HepG2 (cell line): ENCODE results near the gene CBLN3. TPM values are rescaled to one million over a fixed set of nuclear protein-coding genes. Genes with fewer than 3 reads are reported as not detected.
A peak's percentile ranks its signal among the peaks of the same experiment; 100 is the strongest.

Source experiments
- ADNP ChIP-seq: sonication (generic); formaldehyde crosslinking; IDR thresholded peaks from 2 replicates; pipeline ENCODE4 v1.4.0; 2020; ENCODE audit warnings: missing genetic modification reagents
- AGO2 ChIP-seq: fragments of 200-400 bp; formaldehyde crosslinking; optimal IDR thresholded peaks from 2 replicates; pipeline ENCODE3; 2017; ENCODE audit warnings: mild to moderate bottlenecking, low read depth, low read length, moderate library complexity
- DPF2 ChIP-seq: sonication (generic); formaldehyde crosslinking; IDR thresholded peaks from 2 replicates; pipeline ENCODE4 v1.4.0; 2020; ENCODE audit warnings: mild to moderate bottlenecking, low read depth, missing genetic modification reagents, borderline replicate concordance
- DR1 ChIP-seq: sonication (generic); formaldehyde crosslinking; IDR thresholded peaks from 2 replicates; pipeline ENCODE4 v1.8.0; 2021; ENCODE audit warnings: mild to moderate bottlenecking, missing genetic modification reagents, inconsistent platforms
- ELF3 ChIP-seq: IDR thresholded peaks from 2 replicates; pipeline ENCODE4 v1.6.1; 2016; ENCODE audit warnings: missing genetic modification reagents, missing compliant biosample characterization
- ETV6 ChIP-seq: sonication (generic); formaldehyde crosslinking; conservative IDR thresholded peaks from 2 replicates; pipeline ENCODE4 v1.4.0; 2020; ENCODE audit warnings: missing genetic modification reagents
- FIP1L1 ChIP-seq: fragments of 200-400 bp; formaldehyde crosslinking; IDR thresholded peaks from 2 replicates; pipeline ENCODE4 v1.6.1; 2018; ENCODE audit warnings: low read depth, mild to moderate bottlenecking, low read length, moderate library complexity, borderline replicate concordance; ENCODE audit not compliant: insufficient read depth
- FOXM1 ChIP-seq: sonication (generic); formaldehyde crosslinking; IDR thresholded peaks from 2 replicates; pipeline ENCODE4 v1.5.0; 2020; ENCODE audit warnings: missing genetic modification reagents
- HNRNPK ChIP-seq: fragments of 200-400 bp; formaldehyde crosslinking; IDR thresholded peaks from 2 replicates; pipeline ENCODE4 v1.6.1; 2018; ENCODE audit warnings: low read length, low read depth, moderate library complexity, mild to moderate bottlenecking; ENCODE audit not compliant: poor library complexity, severe bottlenecking
- KDM2A ChIP-seq: sonication (generic); formaldehyde crosslinking; IDR thresholded peaks from 2 replicates; pipeline ENCODE4 v1.4.0; 2020; ENCODE audit warnings: low read depth, missing genetic modification reagents, borderline replicate concordance
- KMT2B ChIP-seq: IDR thresholded peaks from 2 replicates; pipeline ENCODE4 v1.6.1; 2016; ENCODE audit warnings: missing genetic modification reagents, missing compliant biosample characterization
- MBD4 ChIP-seq: IDR thresholded peaks from 2 replicates; pipeline ENCODE4 v1.6.1; 2012; ENCODE audit warnings: low read length, inconsistent platforms, borderline replicate concordance
- NFKBIZ ChIP-seq: IDR thresholded peaks from 2 replicates; pipeline ENCODE4 v1.6.1; 2018; ENCODE audit warnings: missing genetic modification reagents, missing compliant biosample characterization
- NONO ChIP-seq, 2 experiments: fragments of 450-650 bp in 1 of 2; sonication (generic) in 1 of 2; formaldehyde crosslinking in 1 of 2; IDR thresholded peaks in 1 of 2; conservative IDR thresholded peaks in 1 of 2; 2 replicates each; pipeline versions ENCODE4 v1.6.1 to v1.8.0; 2017 to 2022; ENCODE audit warnings: mild to moderate bottlenecking in 1 of 2, missing genetic modification reagents in 1 of 2, moderate library complexity in 1 of 2
- NR2F2 ChIP-seq: IDR thresholded peaks from 2 replicates; pipeline ENCODE4 v1.6.1; 2012; ENCODE audit warnings: low read depth, inconsistent platforms, borderline replicate concordance
- PHF5A ChIP-seq: IDR thresholded peaks from one replicate; pipeline ENCODE4 v1.6.1; 2018; ENCODE audit warnings: low read depth, missing genetic modification reagents; ENCODE audit not compliant: unreplicated experiment
- RARG ChIP-seq: sonication (generic); formaldehyde crosslinking; IDR thresholded peaks from 2 replicates; pipeline ENCODE4 v1.4.0; 2020; ENCODE audit warnings: low read depth, mild to moderate bottlenecking, missing genetic modification reagents
- RCOR2 ChIP-seq: IDR thresholded peaks from 2 replicates; pipeline ENCODE4 v1.6.1; 2016; ENCODE audit warnings: missing biosample characterization, missing genetic modification reagents
- RFX1 ChIP-seq: fragments of 450-650 bp; IDR thresholded peaks from 2 replicates; pipeline ENCODE4 v1.6.1; 2017
- SKI ChIP-seq: fragments of 450-650 bp; IDR thresholded peaks from one replicate; pipeline ENCODE4 v1.6.1; 2018; ENCODE audit warnings: mild to moderate bottlenecking; ENCODE audit not compliant: partially characterized antibody
- SNAI1 ChIP-seq: sonication (generic); formaldehyde crosslinking; IDR thresholded peaks from 2 replicates; pipeline ENCODE4 v1.5.0; 2020; ENCODE audit warnings: mild to moderate bottlenecking, missing genetic modification reagents, borderline replicate concordance
- USF2 ChIP-seq, 2 experiments: sonication (generic) in 1 of 2; formaldehyde crosslinking in 1 of 2; IDR thresholded peaks; 2 replicates each; pipeline versions ENCODE4 v1.5.1 to v1.6.1; 2011 to 2020; ENCODE audit warnings: borderline replicate concordance in 1 of 2, low read depth in 1 of 2, low read length in 1 of 2, mild to moderate bottlenecking in 1 of 2, missing genetic modification reagents in 1 of 2, moderate library complexity in 1 of 2
- ZBTB21 ChIP-seq: sonication (generic); formaldehyde crosslinking; IDR thresholded peaks from 2 replicates; pipeline ENCODE4 v1.4.0; 2020; ENCODE audit warnings: missing genetic modification reagents
- ZBTB7B ChIP-seq: sonication (generic); formaldehyde crosslinking; IDR thresholded peaks from 2 replicates; pipeline ENCODE4 v1.4.0; 2020; ENCODE audit warnings: missing genetic modification reagents
- ZNF256 ChIP-seq: sonication (generic); formaldehyde crosslinking; conservative IDR thresholded peaks from 2 replicates; pipeline ENCODE4 v1.4.0; 2020; ENCODE audit warnings: missing genetic modification reagents
- ZNF431 ChIP-seq: sonication (generic); formaldehyde crosslinking; IDR thresholded peaks from 2 replicates; pipeline ENCODE4 v1.9.0; 2022; ENCODE audit warnings: missing genetic modification reagents, low read depth, mild to moderate bottlenecking, borderline replicate concordance
- polyA plus RNA-seq, 8 experiments: library from polyadenylated mRNA; depleted of rRNA in 3 of 8; stranded (reverse) in 7 of 8; unstranded in 1 of 8; fragments of >200 nt; fragmentation: Illumina TruSeq in 4 of 8; extraction: Trizol in 4 of 8; gene quantifications; 2 replicates each; pipeline versions ENCODE4 v1.2.1 to v1.2.3, GENCODE V29; 2011 to 2016; ENCODE audit warnings: low read depth in 4 of 8, missing spikeins in 1 of 8, mixed read lengths in 1 of 8; ENCODE audit not compliant: insufficient read depth in 1 of 8
- total RNA-seq, 5 experiments: library from RNA; depleted of rRNA; stranded (reverse); fragments of >200 nt; fragmentation: Illumina TruSeq; extraction: Trizol; gene quantifications; 2 replicates each; pipeline ENCODE4 v1.2.3, GENCODE V29; 2016; ENCODE audit warnings: low read depth in 1 of 5
- TF ChIP-seq, protein P1 (sequence below): sonication (generic); formaldehyde crosslinking; IDR thresholded peaks from 2 replicates; pipeline ENCODE4 v1.4.0; 2020; ENCODE audit warnings: mild to moderate bottlenecking, missing genetic modification reagents

The CBLN3 gene
- total and polyA plus RNA-seq, 2 of the 13 experiments (the other 11 are each of a cell fraction or from before 2014, with no cell fraction given), result 0.66 to 0.98 TPM

DNA sequence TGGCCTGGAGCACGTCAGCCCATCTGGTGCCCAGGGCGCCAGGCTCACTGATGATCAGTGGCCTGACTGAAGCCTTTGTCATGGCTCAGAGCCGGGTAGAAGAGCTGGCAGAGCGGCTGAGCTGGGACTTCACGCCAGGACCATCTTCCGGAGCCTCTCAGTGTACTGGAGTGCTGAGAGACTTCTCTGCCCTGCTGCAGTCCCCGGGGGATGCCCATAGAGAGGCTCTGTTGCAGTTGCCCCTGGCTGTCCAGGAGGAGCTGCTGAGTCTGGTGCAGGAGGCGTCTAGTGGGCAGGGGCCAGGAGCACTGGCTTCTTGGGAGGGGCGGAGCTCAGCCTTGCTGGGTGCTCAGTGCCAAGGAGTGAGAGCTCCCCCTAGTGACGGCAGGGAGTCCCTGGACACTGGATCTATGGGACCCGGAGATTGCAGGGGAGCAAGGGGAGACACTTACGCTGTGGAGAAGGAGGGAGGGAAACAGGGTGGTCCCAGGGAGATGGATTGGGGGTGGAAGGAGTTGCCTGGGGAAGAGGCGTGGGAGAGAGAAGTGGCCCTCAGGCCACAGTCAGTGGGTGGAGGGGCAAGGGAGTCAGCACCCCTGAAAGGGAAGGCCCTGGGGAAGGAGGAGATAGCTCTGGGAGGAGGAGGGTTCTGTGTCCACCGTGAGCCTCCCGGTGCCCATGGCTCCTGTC is 2.2 kb upstream of the CBLN3 start (continued):
- TF ChIP-seq, protein P1, sequence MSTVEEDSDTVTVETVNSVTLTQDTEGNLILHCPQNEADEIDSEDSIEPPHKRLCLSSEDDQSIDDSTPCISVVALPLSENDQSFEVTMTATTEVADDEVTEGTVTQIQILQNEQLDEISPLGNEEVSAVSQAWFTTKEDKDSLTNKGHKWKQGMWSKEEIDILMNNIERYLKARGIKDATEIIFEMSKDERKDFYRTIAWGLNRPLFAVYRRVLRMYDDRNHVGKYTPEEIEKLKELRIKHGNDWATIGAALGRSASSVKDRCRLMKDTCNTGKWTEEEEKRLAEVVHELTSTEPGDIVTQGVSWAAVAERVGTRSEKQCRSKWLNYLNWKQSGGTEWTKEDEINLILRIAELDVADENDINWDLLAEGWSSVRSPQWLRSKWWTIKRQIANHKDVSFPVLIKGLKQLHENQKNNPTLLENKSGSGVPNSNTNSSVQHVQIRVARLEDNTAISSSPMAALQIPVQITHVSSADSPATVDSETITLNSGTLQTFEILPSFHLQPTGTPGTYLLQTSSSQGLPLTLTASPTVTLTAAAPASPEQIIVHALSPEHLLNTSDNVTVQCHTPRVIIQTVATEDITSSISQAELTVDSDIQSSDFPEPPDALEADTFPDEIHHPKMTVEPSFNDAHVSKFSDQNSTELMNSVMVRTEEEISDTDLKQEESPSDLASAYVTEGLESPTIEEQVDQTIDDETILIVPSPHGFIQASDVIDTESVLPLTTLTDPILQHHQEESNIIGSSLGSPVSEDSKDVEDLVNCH (CRISPR knock-in tag), result no peak
- TF ChIP-seq FOXM1 (CRISPR knock-in tag) (no peak), HNRNPK (no peak), ZBTB7B (peak; percentile 78; the same call in 1 of the 2 replicates), AGO2 (peak; percentile 55), ADNP (CRISPR knock-in tag) (peak; percentile 63; the same call in 1 of the 2 replicates), PHF5A (CRISPR knock-in tag) (peak; percentile 84), RFX1 (no peak), RARG (no peak), RCOR2 (CRISPR knock-in tag) (peak; percentile 48; the same call in 1 of the 2 replicates), SNAI1 (CRISPR knock-in tag) (no peak), ELF3 (CRISPR knock-in tag) (peak; percentile 26; the same call in 1 of the 2 replicates), NONO (IDR thresholded peaks at IDR 0.05) (no peak), NONO (CRISPR knock-in tag; conservative IDR thresholded peaks at IDR 0.05) (peak; percentile 96), NR2F2 (no peak), NFKBIZ (CRISPR knock-in tag) (0 out of 2 replicates have a peak, but pooled peaks have one; percentile 67), ETV6 (no peak), USF2 (IDR thresholded peaks at IDR 0.05; ENCODE audit: low read depth, low read length) (no peak), USF2 (CRISPR knock-in tag; IDR thresholded peaks at IDR 0.05; ENCODE audit: borderline replicate concordance) (no peak), SKI (peak; percentile 74), ZNF256 (CRISPR knock-in tag) (no peak), DR1 (CRISPR knock-in tag) (no peak), MBD4 (no peak), KMT2B (no peak), ZNF431 (no peak), DPF2 (CRISPR knock-in tag) (no peak), FIP1L1 (peak; percentile 87; the same call in 1 of the 2 replicates), KDM2A (CRISPR knock-in tag) (peak; percentile 97), ZBTB21 (no peak)
